Activated T-cell treated with anti-CD3 and anti-CD28 coated beads, Interleukin-2, amount 50 U/mL, for 72 hours (primary cell): ENCODE data around the gene POU2AF2. TPM values are rescaled to one million over a fixed set of nuclear protein-coding genes. Genes with fewer than 3 reads are reported as not detected.

ENCODE experiments used
- ATAC-seq, 2 donors: fragments of 150-1000 bp; cut with Tn5 transposase; replicated peaks in 1 of 2; 2 replicates each; pipeline ENCODE4 v1.10.0; 2021; ENCODE audit warnings: moderate library complexity in 2 of 2, mild to moderate bottlenecking in 1 of 2
- DNase-seq, 2 donors: peaks; one replicate each; pipeline ENCODE4 v3.0.0; 2021 to 2022; ENCODE audit warnings: mixed read lengths in 1 of 2
- H3K27ac Mint-ChIP-seq: one replicate; pipeline ENCODE4 v1.8.0; 2022; ENCODE audit warnings: mild to moderate bottlenecking, moderate library complexity, mixed read lengths
- H3K27me3 Mint-ChIP-seq: one replicate; pipeline ENCODE4 v1.8.0; 2022; ENCODE audit warnings: low read depth, mixed read lengths
- H3K36me3 Mint-ChIP-seq, 2 donors: one replicate each; pipeline ENCODE4 v1.8.0; 2022; ENCODE audit warnings: mixed read lengths in 2 of 2, mild to moderate bottlenecking in 1 of 2; ENCODE audit not compliant: insufficient read depth in 2 of 2
- H3K4me1 Mint-ChIP-seq: one replicate; pipeline ENCODE4 v1.8.0; 2022; ENCODE audit warnings: low read depth, mixed read lengths
- H3K4me3 Mint-ChIP-seq, 2 donors: one replicate each; pipeline ENCODE4 v1.8.0; 2022; ENCODE audit warnings: mild to moderate bottlenecking in 2 of 2, mixed read lengths in 2 of 2, moderate library complexity in 2 of 2
- H3K9me3 Mint-ChIP-seq, 2 donors: one replicate each; pipeline ENCODE4 v1.8.0; 2022; ENCODE audit warnings: mixed read lengths in 2 of 2
- total RNA-seq, 2 donors: library from RNA; stranded (reverse); gene quantifications; one replicate each; pipeline ENCODE4 v1.2.3, GENCODE V29; 2022

POU2AF2 gene
- total RNA-seq, 2 donors from 2014 or later, result not detected

GRCh38 chr11:111300569-111300968, 55.0 kb downstream of the POU2AF2 start:
- Mint-ChIP-seq H3K4me1 (no peaks in the 10 kb centered on the region), H3K27me3 (peaks cover 53% of the 10 kb centered on the region), H3K36me3 (no peaks in the 10 kb centered on the region), H3K9me3 (no peaks in the 10 kb centered on the region), H3K27ac (no peak overlapping the region), H3K4me3 (peak overlapping the region; percentile 22 to 57)
- no peak for DNase-seq
- ATAC-seq, result no peak

GRCh38 chr11:111301004-111301841, 55.7 kb downstream of the POU2AF2 start:
- DNase-seq (no peak), ATAC-seq (no peak)
- no peaks in the 10 kb centered on the region for H3K36me3 Mint-ChIP-seq
- H3K27ac Mint-ChIP-seq, result no peak overlapping the region
- H3K27me3 Mint-ChIP-seq, result peaks cover 60% of the 10 kb centered on the region
- no peak overlapping the region for H3K4me3 Mint-ChIP-seq
- no peaks in the 10 kb centered on the region for H3K9me3 Mint-ChIP-seq
- no peaks in the 10 kb centered on the region for H3K4me1 Mint-ChIP-seq

- Mint-ChIP-seq H3K27ac (no peak overlapping the region), H3K4me3 (no peak overlapping the region), H3K9me3 (no peaks in the 10 kb centered on the region), H3K27me3 (peaks cover 65% of the 10 kb centered on the region), H3K4me1 (no peaks in the 10 kb centered on the region), H3K36me3 (no peaks in the 10 kb centered on the region)
- DNase-seq (no peak), ATAC-seq (no peak)
Observed at GRCh38 chr11:111301842-111302118, 56.3 kb downstream of the POU2AF2 start.

- no peaks in the 10 kb centered on the region for H3K9me3 Mint-ChIP-seq
- ATAC-seq (no peak), DNase-seq (no peak)
- H3K36me3 Mint-ChIP-seq, result no peaks in the 10 kb centered on the region
- no peaks in the 10 kb centered on the region for H3K4me1 Mint-ChIP-seq
- no peak overlapping the region for H3K27ac Mint-ChIP-seq
- peaks cover 67% of the 10 kb centered on the region for H3K27me3 Mint-ChIP-seq
- no peak overlapping the region for H3K4me3 Mint-ChIP-seq
Observed at GRCh38 chr11:111302298-111302697, 56.8 kb downstream of the POU2AF2 start.

GRCh38 chr11:111303461-111303860, 57.9 kb downstream of the POU2AF2 start:
- Mint-ChIP-seq H3K4me3 (no peak overlapping the region), H3K9me3 (no peaks in the 10 kb centered on the region), H3K27ac (no peak overlapping the region), H3K4me1 (no peaks in the 10 kb centered on the region), H3K36me3 (no peaks in the 10 kb centered on the region), H3K27me3 (peaks cover 67% of the 10 kb centered on the region)
- ATAC-seq (no peak), DNase-seq (no peak)

GRCh38 chr11:111305162-111305802, 59.8 kb downstream of the POU2AF2 start:
- Mint-ChIP-seq H3K27me3 (peaks cover 59% of the 10 kb centered on the region), H3K36me3 (no peaks in the 10 kb centered on the region), H3K4me3 (no peak overlapping the region), H3K27ac (no peak overlapping the region), H3K4me1 (no peaks in the 10 kb centered on the region), H3K9me3 (no peaks in the 10 kb centered on the region)
- DNase-seq (no peak), ATAC-seq (no peak)

- Mint-ChIP-seq H3K27me3 (peaks cover 53% of the 10 kb centered on the region), H3K4me3 (no peak overlapping the region), H3K36me3 (no peaks in the 10 kb centered on the region), H3K4me1 (no peaks in the 10 kb centered on the region), H3K9me3 (no peaks in the 10 kb centered on the region), H3K27ac (no peak overlapping the region)
- DNase-seq, result no peak
- no peak for ATAC-seq
Observed at GRCh38 chr11:111305876-111306275, 60.4 kb downstream of the POU2AF2 start.

- no peaks in the 10 kb centered on the region for H3K36me3 Mint-ChIP-seq
- no peaks in the 10 kb centered on the region for H3K4me1 Mint-ChIP-seq
- peaks cover 53% of the 10 kb centered on the region for H3K27me3 Mint-ChIP-seq
- no peak overlapping the region for H3K27ac Mint-ChIP-seq
- H3K4me3 Mint-ChIP-seq, result no peak overlapping the region
- no peaks in the 10 kb centered on the region for H3K9me3 Mint-ChIP-seq
- DNase-seq (no peak), ATAC-seq (no peak)
Observed at GRCh38 chr11:111306321-111306720, 60.8 kb downstream of the POU2AF2 start.

GRCh38 chr11:111307472-111308108, 62.1 kb downstream of the POU2AF2 start:
- H3K36me3 Mint-ChIP-seq, result no peaks in the 10 kb centered on the region
- H3K27ac Mint-ChIP-seq, result no peak overlapping the region
- DNase-seq, result no peak
- H3K4me1 Mint-ChIP-seq, result no peaks in the 10 kb centered on the region
- H3K27me3 Mint-ChIP-seq, result peaks cover 44% of the 10 kb centered on the region
- no peaks in the 10 kb centered on the region for H3K9me3 Mint-ChIP-seq
- no peak overlapping the region for H3K4me3 Mint-ChIP-seq
- no peak for ATAC-seq

GRCh38 chr11:111308140-111308539, 62.6 kb downstream of the POU2AF2 start:
- DNase-seq, result no peak
- no peak overlapping the region for H3K4me3 Mint-ChIP-seq
- H3K4me1 Mint-ChIP-seq, result no peaks in the 10 kb centered on the region
- peaks cover 39% of the 10 kb centered on the region for H3K27me3 Mint-ChIP-seq
- no peak overlapping the region for H3K27ac Mint-ChIP-seq
- no peaks in the 10 kb centered on the region for H3K36me3 Mint-ChIP-seq
- no peaks in the 10 kb centered on the region for H3K9me3 Mint-ChIP-seq
- ATAC-seq, result no peak

- Mint-ChIP-seq H3K36me3 (no peaks in the 10 kb centered on the region), H3K4me1 (no peaks in the 10 kb centered on the region), H3K27me3 (peaks cover 40% of the 10 kb centered on the region), H3K9me3 (no peaks in the 10 kb centered on the region), H3K27ac (no peak overlapping the region), H3K4me3 (no peak overlapping the region)
- ATAC-seq (no peak), DNase-seq (no peak)
Observed at GRCh38 chr11:111309215-111309915, 63.8 kb downstream of the POU2AF2 start.

- Mint-ChIP-seq H3K27ac (no peak overlapping the region), H3K4me1 (no peaks in the 10 kb centered on the region), H3K4me3 (no peak overlapping the region), H3K27me3 (peaks cover 41% of the 10 kb centered on the region), H3K36me3 (no peaks in the 10 kb centered on the region), H3K9me3 (no peaks in the 10 kb centered on the region)
- no peak for ATAC-seq
- no peak for DNase-seq
Observed at GRCh38 chr11:111310088-111310487, 64.6 kb downstream of the POU2AF2 start.

- Mint-ChIP-seq H3K4me1 (no peaks in the 10 kb centered on the region), H3K27ac (no peak overlapping the region), H3K36me3 (no peaks in the 10 kb centered on the region), H3K4me3 (no peak overlapping the region), H3K9me3 (no peaks in the 10 kb centered on the region), H3K27me3 (peaks cover 34% of the 10 kb centered on the region)
- ATAC-seq (no peak), DNase-seq (no peak)
Observed at GRCh38 chr11:111310723-111311122, 65.2 kb downstream of the POU2AF2 start.
